Mesothelial cell of epicardium (in vitro differentiated cells): ENCODE measurements around the gene GDPD5. TPM values are rescaled to one million over a fixed set of nuclear protein-coding genes. Genes with fewer than 3 reads are reported as not detected.
A peak's percentile ranks its signal among the peaks of the same experiment; 100 is the strongest.

Experiments
- DNase-seq, 2 experiments: peaks; one replicate each; pipeline ENCODE4 v3.0.0; 2021; ENCODE audit warnings: low spot score in 2 of 2; ENCODE audit not compliant: unreplicated experiment in 2 of 2
- H3K27ac Mint-ChIP-seq: 2 replicates; pipeline ENCODE4 v1.8.0; 2021; ENCODE audit warnings: mixed read lengths
- H3K27me3 Mint-ChIP-seq: 2 replicates; pipeline ENCODE4 v1.8.0; 2021; ENCODE audit warnings: low read depth, mixed read lengths
- H3K36me3 Mint-ChIP-seq: 2 replicates; pipeline ENCODE4 v1.8.0; 2021; ENCODE audit warnings: mixed read lengths
- H3K4me1 Mint-ChIP-seq: 2 replicates; pipeline ENCODE4 v1.8.0; 2021; ENCODE audit warnings: mixed read lengths
- H3K4me3 Mint-ChIP-seq: 2 replicates; pipeline ENCODE4 v1.8.0; 2021; ENCODE audit warnings: mild to moderate bottlenecking, moderate library complexity, mixed read lengths
- H3K9me3 Mint-ChIP-seq: 2 replicates; pipeline ENCODE4 v1.8.0; 2021; ENCODE audit warnings: mixed read lengths
- CTCF ChIP-seq: fragments of 200-600 bp; sonication (generic); IDR thresholded peaks from one replicate; pipeline ENCODE4 v1.5.0; 2021; ENCODE audit warnings: antibody characterized with exemption; ENCODE audit not compliant: unreplicated experiment
- total RNA-seq: library from RNA; stranded (reverse); gene quantifications from 3 replicates; pipeline ENCODE4 v1.2.1, GENCODE V29; 2021

The GDPD5 gene
- total RNA-seq, 1 donor from 2014 or later, result 8.1 TPM

DNA sequence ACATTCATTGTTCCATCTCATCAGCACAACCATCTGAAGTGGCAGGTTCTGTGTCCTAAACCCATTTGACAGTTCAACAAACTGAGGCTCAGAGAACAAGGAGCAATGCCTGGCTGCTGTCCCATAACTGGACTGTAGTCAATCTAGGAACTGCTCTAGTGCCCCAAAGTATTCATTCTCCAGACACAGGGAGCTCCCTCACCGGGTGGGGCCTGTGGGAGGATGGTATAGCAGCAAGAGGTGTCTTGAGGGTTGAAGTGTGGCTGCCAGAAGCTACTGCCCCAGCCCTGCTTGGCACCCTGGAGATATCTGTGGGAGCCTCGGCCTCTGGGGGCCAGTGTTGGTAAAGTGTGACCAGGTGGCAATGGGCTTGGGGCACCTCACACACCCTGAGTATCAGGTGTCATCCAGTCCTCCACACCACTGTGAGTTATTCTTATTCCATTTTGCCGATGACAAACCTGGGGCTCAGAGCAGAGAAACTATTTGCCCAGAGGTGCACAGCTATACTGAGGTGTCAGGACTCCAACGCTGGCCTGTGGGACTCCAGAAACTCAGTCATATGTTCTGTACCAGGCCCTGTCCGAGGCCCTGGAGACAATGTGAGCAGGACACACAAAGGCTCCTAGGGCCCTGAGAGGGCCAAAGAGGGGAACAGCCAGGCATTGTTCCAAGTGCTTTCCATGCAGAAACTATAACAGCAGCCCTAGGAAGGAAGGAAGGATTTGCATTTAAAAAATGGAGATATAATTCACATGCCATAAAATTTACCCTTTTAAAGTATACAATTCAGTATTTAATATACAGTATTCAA lies 46.8 kb downstream of the GDPD5 start:
- TF ChIP-seq CTCF, result no peak
- DNase-seq, result no peak
- Mint-ChIP-seq H3K4me1 (peaks cover 25% of the 10 kb centered on the region), H3K27ac (peak overlapping the region; percentile 72), H3K9me3 (no peaks in the 10 kb centered on the region), H3K4me3 (no peak overlapping the region), H3K36me3 (no peaks in the 10 kb centered on the region), H3K27me3 (no peaks in the 10 kb centered on the region)

GRCh38 chr11:75477614-75477935 lies 48.2 kb downstream of the GDPD5 start:
- Mint-ChIP-seq H3K27ac (no peak overlapping the region), H3K4me1 (peaks cover 25% of the 10 kb centered on the region), H3K27me3 (no peaks in the 10 kb centered on the region), H3K9me3 (no peaks in the 10 kb centered on the region), H3K36me3 (no peaks in the 10 kb centered on the region), H3K4me3 (no peak overlapping the region)
- no peak for TF ChIP-seq CTCF
- no peak for DNase-seq

- H3K4me1 Mint-ChIP-seq, result peaks cover 23% of the 10 kb centered on the region
These were observed 48.8 kb downstream of the GDPD5 start for GRCh38 chr11:75476739-75477613.

GRCh38 chr11:75475767-75476650 lies 49.7 kb downstream of the GDPD5 start:
- H3K4me1 Mint-ChIP-seq, result peaks cover 32% of the 10 kb centered on the region
- DNase-seq, result no peak

More at GRCh38 chr11:75476739-75477613, 48.8 kb downstream of the GDPD5 start:
- H3K27me3 Mint-ChIP-seq, result no peaks in the 10 kb centered on the region
- H3K27ac Mint-ChIP-seq, result peak overlapping the region; percentile 30
- no peak for DNase-seq
- H3K9me3 Mint-ChIP-seq, result no peaks in the 10 kb centered on the region
- H3K4me3 Mint-ChIP-seq, result no peak overlapping the region
- no peaks in the 10 kb centered on the region for H3K36me3 Mint-ChIP-seq
- no peak for TF ChIP-seq CTCF

More at GRCh38 chr11:75475767-75476650, 49.7 kb downstream of the GDPD5 start:
- no peak overlapping the region for H3K27ac Mint-ChIP-seq
- no peaks in the 10 kb centered on the region for H3K9me3 Mint-ChIP-seq
- no peak overlapping the region for H3K4me3 Mint-ChIP-seq
- H3K27me3 Mint-ChIP-seq, result no peaks in the 10 kb centered on the region
- TF ChIP-seq CTCF, result no peak
- no peaks in the 10 kb centered on the region for H3K36me3 Mint-ChIP-seq
